Renal pelvis (tissue), 4 donors: ENCODE results near the gene HOMER1. TPM values are rescaled to one million over a fixed set of nuclear protein-coding genes. Genes with fewer than 3 reads are reported as not detected.
"Not testable (repeated sequence)": the region's sequence is repeated elsewhere in the genome, so short reads cannot be mapped to it uniquely, and the experiment has no call there.

Experiments used
- DNase-seq: peaks from one replicate; pipeline ENCODE4 v3.0.0-alpha.2; 2013
- polyA plus RNA-seq, 3 donors: library from polyadenylated mRNA; unstranded; fragments of 120-200 nt; gene quantifications; one replicate each; pipeline ENCODE4 v1.2.1, GENCODE V29; 2013; ENCODE audit not compliant: insufficient read length in 3 of 3

The HOMER1 gene
- polyA plus RNA-seq, 3 donors, result 19.7 to 30.0 (median 21.1) TPM

DNA sequence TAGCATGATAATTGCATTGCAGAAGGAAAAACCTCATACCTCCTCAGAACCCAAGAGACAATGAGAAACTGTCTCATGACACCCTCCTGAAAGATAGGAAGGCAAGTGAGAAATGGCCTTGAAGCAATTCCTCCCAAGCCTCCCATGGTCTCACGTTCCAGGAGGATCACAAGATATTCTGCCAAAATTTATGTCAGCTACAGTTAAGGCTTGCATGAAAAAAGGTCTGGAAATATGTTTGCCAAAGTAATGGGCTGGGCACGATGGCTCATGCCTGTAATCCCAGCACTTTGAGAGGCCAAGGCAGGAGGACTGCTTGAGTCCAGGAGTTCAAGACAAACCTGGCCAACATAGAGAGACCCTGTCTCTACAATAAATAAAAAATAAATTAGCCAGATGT is 12.6 kb upstream of the HOMER1 start:
- DNase-seq, result no peak

DNA sequence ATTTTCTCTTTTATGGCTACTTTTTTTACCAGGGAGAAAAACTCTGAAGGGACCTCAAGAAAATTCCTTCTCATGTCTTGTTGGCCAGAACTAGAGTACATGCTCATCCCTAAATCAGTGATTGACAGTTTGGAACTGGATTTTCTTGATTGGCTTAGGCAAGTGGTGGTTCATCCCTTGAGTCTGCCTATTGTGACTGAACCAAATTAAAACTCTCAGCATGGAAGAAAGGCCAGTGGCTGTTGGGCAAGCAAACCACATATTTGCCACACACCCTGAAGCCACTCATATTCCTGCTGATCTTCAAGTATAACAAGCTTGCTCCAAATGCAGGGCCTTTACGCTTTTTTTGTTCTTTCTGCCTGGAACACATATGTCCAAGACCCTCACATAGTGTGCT is 7.2 kb upstream of the HOMER1 start:
- DNase-seq, result no peak

DNA sequence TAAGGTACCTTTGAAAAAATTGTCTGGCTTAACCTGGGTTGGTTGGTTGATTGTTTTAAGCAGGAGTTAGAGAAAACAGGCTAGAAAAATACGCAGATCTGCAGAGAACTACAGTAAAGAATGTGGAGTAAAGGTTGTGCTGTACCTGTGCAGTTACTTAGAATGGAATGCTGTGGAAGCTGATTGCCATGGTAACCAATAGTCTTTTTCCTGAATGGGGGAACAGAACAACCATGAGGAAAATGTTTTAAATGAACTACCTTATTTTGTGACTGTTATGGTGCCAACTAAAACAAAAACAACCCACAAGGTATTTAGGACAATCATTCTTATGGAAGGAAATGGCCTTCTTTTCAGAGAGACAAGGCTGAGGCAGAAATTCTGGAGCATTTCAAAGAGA is 4.8 kb upstream of the HOMER1 start:
- DNase-seq, result no peak

DNA sequence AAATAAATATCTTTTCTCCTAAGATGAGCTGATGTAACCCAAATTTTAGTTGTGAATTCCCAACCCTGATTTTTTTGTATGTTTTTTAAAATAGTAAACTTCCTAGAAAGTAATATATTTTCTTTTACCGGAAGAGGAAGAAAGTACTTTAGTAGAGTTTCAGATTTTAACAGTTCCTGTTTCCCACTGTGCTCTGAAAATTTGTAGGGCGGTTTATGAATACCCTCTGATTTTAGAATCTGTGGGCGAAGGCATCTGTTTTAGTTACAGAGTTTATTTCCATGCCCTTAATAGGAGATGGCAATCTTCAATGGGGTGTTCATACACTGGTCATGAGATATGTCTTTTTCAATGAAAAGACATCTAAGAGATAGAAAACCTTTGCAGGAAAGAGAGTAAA is 3.7 kb upstream of the HOMER1 start:
- DNase-seq, result no peak

DNA sequence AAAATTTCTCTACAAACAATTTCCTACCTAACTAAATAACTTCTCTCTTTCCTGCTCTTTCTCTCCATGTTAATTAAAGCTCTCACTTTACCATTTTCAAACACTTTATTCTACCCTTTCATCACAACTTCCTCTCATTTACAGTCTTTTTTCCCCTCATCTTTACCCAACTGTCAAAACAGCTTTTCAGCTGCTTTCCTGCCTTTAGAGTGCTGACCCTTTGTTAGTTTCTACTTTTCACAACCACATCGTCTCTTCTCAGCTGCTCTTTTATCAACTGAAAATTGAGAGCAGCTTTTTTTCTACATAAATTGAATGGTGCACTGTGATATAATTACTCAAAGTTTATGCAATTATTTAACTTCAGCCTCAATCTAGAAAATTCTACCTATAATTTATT is 3.1 kb upstream of the HOMER1 start:
- no peak for DNase-seq

DNA sequence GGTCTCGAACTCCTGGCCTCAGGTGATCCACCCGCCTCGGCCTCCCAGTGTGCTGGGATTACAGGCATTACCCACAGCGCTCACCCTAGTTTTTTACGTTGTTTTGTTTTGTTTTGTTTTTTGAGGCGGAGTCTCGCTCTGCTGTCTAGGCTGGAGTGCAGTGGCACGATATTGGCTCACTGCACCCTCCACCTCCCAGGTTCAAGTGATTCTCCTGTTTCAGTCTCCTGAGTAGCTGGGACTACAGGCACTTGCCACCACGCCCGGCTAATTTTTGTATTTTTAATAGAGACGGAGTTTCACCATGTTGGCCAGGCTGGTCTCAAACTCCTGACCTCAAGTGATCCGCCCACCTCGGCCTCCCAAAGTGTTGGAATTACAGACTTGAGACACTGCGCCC is 2.4 kb upstream of the HOMER1 start:
- not testable (repeated sequence) for DNase-seq

DNA sequence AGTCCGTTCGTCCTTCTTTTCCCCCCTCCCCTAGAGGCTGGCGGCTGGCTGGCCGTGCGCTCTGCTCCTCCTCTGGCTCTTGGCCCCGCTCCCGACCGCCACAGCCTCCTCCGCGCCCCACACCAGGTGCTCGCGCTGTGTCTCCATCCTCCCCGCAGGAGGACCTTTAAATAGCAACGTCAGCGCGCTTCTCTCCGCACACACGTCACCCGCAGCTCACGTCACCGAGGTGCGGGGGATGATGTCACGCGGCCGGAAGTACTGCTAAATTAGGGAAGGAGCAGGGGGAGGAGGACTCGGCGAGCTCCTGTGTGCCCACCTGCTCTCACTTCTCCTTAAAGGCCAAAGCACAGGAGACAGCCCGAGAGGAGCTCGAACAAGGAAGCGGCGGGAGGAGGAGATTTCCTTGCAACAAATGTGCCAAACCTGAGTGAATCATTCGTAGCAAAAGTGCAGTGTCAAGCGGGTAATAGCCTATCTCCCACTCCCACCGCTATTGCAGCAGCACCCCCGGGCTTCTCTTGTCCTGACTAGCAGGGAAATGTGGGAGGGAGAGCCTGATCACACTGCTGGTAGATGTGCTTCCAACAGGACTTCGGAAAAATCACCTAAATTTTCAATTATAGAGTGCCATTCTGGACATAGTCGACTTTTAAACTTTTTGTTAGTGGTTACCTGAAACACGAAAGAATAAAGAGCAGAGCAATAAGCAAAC is 614 bp upstream of the HOMER1 start:
- peak; percentile 94 for DNase-seq

DNA sequence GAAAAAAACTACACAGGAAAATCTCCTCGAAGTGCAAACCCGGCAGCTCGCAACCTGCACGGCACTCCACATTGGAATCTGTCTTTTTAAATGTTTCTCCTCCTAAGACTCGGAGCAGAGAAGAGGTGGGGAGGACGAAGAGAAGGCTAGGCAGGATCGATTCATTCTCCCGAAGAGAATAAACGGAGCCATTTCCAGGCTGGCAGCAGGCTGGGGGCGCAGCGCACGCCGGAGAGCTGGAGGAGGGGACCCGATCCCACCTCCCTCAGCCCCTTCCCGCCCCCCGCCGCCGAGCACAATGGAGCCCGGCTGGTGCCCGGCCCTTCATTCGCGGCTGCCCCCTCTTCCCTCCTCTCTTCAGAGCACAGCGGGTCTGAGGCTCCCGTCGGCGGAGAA is 628 bp downstream of the HOMER1 start:
- DNase-seq, result no peak

DNA sequence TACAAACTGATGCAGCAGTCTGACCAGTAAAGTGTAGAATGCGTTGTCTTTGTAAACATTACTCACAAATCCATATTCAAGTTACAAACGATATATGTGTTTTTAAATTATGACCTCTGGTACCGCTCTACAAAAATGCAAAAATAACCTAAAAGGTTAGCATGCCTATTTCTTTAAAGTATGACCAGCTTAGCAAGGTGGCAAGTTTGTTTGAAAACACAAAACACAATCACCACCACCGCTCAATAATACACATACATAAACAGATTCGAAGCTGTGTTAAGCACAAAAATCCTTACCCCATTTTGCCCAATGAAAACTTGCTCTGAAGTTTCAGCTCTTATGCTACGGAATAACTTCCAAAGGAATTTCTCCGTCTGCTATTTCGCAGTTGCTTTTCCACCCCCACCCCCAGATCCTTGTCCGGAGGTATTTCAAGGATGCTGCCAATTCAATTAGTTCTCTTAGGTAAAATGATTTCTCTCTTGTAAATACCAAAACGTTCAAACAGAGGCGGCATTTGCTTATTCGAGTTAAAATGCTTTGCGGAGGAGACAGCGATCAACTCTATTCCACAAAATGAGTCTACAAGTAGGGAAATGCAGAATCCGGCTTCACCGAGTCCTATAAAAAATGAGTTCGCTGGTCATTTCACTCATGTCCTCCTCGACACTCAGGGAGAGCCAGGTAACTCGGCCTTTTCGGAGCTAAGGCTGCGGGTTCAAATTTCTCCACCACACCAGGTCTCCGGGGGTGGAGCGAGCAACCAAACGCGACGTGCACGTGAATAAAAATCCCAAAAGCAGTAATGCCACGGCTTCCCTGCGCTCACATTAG is 1.2 kb downstream of the HOMER1 start:
- no peak for DNase-seq

DNA sequence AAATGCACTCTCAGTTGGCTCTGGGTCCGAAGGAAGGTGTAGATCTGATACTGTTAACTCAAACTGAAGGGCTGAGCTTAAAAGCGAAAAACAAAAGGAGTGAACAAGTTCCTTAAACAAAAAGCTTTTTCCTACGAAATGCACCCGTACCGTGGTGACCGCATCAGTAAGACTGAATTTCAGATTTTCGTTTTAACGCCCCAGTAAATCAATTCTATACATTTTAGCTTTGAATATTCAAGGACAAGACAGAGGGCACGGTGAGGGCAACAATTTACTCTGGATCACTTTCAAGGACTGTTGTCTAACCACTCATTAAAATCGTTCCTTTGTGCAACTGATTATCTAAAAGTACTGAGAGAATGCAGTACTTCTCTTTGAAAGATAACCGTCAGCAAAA is 1.9 kb downstream of the HOMER1 start:
- DNase-seq, result no peak

DNA sequence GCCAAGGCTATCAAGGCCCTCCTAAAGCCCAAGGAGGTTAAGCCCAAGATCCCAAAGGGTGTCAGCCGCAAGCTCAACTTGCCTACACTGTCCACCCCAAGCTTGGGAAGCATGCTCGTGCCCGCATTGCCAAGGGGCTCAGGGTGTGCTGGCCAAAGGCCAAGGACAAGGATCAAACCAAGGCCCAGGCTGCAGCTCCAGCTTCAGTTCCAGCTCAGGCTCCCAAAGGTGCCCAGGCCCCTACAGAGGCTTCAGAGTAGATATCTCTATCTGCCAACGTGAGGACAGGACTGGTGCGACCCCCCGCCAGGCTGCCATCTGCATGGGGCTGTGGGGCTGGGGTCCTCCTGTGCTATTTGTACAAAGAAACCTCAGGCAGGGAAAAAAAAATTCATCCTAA is 3.3 kb downstream of the HOMER1 start:
- DNase-seq, result no peak

DNA sequence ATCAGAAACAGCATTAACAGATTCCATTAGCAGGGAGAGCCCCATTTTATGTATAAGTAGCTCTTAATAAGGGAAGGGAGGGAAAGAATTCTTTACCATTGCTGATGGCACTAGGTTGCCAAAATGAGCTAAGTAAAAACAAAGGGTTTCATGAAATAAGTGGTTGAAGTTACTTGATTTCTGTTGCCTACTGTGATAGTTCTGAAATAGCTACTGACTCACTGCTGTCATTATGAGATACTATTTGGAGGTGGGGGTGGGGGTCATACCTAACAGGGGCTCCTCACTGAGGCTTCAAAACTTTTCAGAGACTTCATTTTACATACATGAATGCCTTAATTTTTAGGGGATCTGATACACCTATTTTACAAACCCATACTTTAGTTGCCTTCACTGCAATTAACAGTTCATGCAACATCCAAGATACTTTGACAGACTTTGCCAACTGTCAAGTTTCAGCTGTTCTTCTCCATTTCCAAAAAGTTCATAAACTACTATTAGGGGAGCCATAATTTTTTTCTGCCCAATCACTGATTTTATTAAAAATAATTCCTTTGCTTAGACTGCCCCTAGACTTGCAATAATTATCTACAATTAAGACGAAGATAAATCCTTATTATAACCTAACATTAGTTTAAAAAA is 4.6 kb downstream of the HOMER1 start:
- no peak for DNase-seq

DNA sequence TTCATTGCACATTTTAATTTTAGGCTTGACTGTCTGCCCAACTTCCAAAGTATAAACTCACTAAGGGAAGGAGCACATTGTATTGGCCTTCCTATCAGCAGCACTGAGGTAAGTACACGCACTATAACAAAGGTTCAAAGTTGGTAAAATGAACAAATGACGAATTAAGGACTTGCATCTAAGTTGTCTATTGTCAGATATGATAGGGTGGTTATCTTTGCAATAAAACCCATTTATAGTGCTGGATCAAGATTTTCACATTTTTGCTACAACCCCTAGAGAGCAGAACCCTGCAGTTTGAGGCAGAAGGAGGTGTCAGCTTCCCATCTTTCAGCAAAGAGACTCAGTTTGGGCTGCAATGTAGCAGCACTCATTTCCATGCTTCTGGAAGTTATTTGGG is 5.1 kb downstream of the HOMER1 start:
- DNase-seq, result no peak

DNA sequence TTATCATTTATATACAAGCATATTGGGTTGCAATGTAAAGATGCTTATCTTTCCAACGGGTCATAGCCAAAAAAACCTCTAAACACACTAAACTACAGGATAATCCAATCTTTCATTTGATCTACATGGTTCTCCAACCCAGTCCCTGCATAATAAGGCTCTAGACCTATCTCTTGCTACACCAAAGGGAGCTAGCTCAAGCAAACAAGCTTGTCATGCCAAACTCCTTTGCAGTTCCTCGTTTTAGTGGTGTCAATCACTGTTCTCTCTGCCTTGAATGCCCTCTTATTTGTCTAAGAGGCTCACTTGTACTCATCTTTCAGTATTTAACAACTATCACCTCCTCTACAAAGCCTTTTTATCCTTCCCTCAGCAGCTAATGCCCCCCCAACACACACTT is 5.6 kb downstream of the HOMER1 start:
- no peak for DNase-seq

DNA sequence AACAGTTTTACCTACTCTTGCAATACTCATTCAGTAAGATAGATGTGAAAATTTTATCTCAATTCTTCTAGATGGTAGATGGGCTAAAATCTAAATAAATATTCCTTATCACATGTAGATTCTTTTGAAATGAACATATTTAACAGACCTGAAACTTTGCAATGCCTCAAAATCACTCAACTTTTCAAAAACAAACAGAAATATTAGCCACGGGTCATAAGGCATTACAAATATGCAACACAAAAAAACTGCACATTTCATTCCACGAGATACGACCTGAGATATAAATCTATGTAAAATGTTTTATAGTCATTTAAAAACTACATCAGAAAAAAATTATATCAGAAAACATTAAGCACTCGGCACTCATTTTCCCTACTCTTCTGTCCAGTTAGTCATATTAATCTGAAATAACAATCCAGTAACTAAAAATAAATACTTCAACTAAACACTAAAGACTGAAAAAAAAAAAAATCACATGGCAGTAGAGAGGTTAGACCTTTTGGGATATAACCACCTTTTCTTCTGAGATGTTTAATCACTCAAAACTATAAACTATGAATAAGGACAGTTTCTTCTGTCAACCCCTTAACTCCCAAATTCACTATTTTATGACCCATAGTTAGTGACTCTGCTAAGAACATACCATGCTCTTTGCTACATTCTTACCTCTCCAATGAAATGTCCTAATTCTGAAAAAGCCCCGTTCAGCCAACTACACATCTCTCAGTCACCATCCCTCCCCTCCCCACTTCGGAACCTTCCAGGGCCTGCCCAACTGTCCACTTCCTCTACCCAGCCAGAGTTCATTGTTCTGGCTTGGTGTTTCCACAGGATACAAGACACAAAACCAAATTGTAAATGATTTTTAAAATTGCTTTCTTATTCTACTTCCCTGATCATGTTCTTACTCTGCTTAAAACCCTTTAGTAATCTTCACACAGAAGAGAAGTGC is 6.4 kb downstream of the HOMER1 start:
- DNase-seq, result no peak

DNA sequence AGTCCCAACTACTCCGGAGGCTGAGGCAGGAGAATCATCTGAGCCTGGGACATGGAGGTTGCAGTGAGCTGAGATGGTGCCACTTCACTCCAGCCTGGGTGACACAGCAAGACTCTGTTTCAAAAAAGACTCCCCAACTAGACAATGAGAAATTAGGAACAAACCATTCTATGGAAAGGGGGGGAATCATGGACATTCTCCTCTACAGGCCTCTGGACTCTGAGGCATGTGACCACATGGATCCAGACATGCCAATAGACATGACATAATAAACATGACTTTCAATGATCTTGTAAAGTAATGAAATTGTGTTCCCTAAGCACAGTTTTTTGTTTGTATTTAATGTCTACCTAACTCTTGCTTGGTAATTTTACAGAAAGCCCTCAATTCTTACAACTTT is 8.8 kb downstream of the HOMER1 start:
- DNase-seq, result no peak

DNA sequence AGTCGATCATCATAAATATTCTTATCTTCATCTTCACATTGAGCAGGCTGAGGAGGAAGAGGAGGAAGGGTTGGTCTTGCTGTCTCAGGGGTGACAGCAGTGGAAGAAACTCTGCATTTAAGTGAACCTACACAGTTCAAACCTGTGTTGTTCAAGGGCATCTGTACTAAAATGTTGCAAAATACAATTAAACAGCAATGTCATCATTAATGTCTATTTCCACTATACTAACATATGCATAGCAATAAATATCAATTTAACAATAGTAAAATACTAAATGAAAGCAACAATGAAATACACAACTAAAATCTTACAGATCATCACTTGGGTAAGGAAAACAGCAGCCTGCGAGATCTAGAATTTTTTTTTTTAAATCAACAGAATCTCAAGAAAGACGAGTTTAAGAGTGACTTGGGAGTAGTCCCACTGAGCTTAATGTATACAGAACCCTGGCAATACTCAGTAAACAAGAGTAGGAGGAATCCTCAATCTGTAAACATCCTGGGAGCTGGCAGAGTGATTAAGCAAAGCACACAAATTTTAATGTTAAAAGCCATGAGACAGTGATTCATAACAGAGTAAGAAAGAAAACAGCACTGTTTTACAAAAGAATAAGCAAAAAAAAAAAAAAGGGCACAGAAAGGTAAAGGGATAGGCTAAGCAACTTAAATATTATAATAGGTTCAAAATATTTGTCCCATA is 10.0 kb downstream of the HOMER1 start:
- DNase-seq, result no peak

DNA sequence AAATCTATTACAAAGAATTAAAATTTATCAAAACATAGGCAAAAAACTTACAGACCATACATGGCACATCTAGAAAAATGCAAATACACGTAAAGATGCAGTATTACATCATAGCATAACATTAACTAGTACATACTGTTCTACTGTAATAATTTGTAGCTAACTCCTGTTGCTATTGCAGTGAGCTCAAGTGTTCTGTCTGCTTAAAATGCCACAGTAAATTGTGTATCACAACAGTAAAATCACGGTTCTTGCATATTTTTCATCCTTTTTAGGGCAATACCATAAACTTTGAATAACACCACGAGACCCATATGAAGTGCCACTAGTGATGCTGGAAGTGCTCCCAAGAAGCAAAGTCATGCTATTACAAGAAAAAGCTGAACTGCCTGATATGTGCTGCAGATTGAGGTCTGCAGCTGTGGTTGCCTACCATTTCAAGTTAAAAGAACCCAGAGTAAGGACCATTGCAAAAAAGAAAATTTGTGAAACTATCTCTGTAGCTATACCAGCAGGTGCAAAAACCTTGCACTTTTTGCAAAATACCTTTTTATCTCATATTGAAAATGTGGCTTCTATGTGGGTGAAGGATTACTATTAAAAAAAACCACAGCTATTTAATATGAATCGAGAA is 14.2 kb downstream of the HOMER1 start:
- DNase-seq, result no peak

DNA sequence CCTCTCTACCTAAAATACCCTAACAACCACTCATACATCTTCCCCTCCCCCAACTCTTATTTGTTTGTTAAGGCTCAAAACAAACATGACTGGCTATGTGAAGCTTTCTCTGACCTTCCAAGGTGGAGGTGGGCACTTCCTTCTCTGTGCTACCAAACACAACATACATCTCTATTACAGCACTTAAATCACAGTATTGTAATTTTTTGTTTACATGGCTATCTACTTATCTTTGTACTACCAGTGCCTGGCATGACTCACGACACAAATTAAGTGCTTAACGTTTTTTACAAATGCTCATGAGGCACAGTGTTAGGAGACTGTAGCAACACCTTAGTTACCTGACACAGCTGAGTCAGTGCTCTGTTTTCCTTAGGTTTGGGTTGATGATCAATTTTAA is 18.6 kb downstream of the HOMER1 start:
- no peak for DNase-seq

DNA sequence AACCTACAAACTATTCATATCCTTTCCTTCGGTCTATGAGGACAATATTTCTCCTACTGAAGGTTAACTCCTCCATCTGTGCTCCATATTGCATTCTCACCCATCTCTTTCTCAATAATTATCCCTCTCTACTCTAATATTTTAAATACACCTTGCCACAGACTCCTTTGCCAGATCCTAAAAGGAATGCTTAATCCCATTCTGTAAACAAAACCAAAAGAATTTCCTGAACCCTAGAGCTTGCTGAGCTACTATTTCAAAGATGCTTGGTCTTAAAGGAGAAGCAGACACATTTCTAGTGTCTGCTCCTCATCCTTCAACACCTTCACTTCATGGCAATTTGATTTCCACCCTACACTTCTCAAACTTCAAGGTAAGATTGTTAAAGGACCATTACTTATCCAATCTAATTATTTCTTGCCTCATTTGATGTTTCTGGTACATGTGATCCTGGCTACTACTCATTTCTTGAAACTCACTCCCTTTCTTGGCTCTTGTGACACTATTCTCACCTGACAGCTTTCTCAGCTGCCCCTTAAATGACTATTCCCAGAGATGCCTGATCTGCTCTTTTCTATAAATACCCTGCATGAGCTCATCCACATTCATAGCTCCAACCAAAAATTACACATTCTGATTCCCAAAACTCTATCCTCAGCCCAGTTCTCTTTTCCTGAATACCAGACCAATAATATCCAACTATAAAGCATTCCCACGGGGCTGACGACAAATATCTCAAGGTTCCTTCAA is 20.2 kb downstream of the HOMER1 start:
- DNase-seq, result no peak
